Measurements from ENCODE around the gene PFKM.
"Not testable (repeated sequence)": the region's sequence is repeated elsewhere in the genome, so short reads cannot be mapped to it uniquely, and the experiment has no call there.

Gene PFKM

GRCh38 chr12:48105867-48106680 is 13.1 kb upstream of the PFKM start, which contains the start of gene SENP1:
SENP1 (minus strand) TSS chr12:48106079; CDS start chr12:48101472, 4,607 bp downstream.
- DNase-seq (ENCODE audit: low spot score): peak; percentile 87
- TF ChIP-seq CTCF (IDR thresholded peaks at IDR 0.05; ENCODE audit: extremely low read depth, insufficient read depth, missing control alignments): no peak
- in situ Hi-C loops (cut with MboI; ENCODE audit: low pct_unique_long_range_greater_than_20kb, low sequenced_read_pairs, unreplicated experiment): no loop called here

- DNase-seq (ENCODE audit: low spot score): no peak
- in situ Hi-C loops (cut with MboI; ENCODE audit: low pct_unique_long_range_greater_than_20kb, low sequenced_read_pairs, unreplicated experiment): no loop called here
- no peak for TF ChIP-seq CTCF (IDR thresholded peaks at IDR 0.05; ENCODE audit: extremely low read depth, insufficient read depth, missing control alignments)
Observed at GRCh38 chr12:48106681-48107613, 12.2 kb upstream of the PFKM start.

- DNase-seq (ENCODE audit: low spot score): no peak
- in situ Hi-C loops (cut with MboI; ENCODE audit: low pct_unique_long_range_greater_than_20kb, low sequenced_read_pairs, unreplicated experiment): no loop called here
- TF ChIP-seq CTCF (IDR thresholded peaks at IDR 0.05; ENCODE audit: extremely low read depth, insufficient read depth, missing control alignments): no peak
Observed at GRCh38 chr12:48109424-48109823, 9.7 kb upstream of the PFKM start.

- in situ Hi-C loops (cut with MboI; ENCODE audit: low pct_unique_long_range_greater_than_20kb, low sequenced_read_pairs, unreplicated experiment): no loop called here
- DNase-seq (ENCODE audit: low spot score): no peak
- TF ChIP-seq CTCF (IDR thresholded peaks at IDR 0.05; ENCODE audit: extremely low read depth, insufficient read depth, missing control alignments): no peak
Observed at GRCh38 chr12:48110691-48111311, 8.4 kb upstream of the PFKM start.

GRCh38 chr12:48111312-48111693 is 7.9 kb upstream of the PFKM start:
- in situ Hi-C loops (cut with MboI; ENCODE audit: low pct_unique_long_range_greater_than_20kb, low sequenced_read_pairs, unreplicated experiment); DNase-seq (ENCODE audit: low spot score): not testable (repeated sequence)

- DNase-seq (ENCODE audit: low spot score): no peak
- in situ Hi-C loops (cut with MboI; ENCODE audit: low pct_unique_long_range_greater_than_20kb, low sequenced_read_pairs, unreplicated experiment): no loop called here
- no peak for TF ChIP-seq CTCF (IDR thresholded peaks at IDR 0.05; ENCODE audit: extremely low read depth, insufficient read depth, missing control alignments)
Observed at GRCh38 chr12:48115957-48116356, 3.2 kb upstream of the PFKM start.

All from GM13977 (cell line).